ENCODE measurements around the gene FGB.

- TF ChIP-seq POLR2A (IDR thresholded peaks at IDR 0.05; ENCODE audit: low read depth, low read length), result no peak
- no peak for TF ChIP-seq POLR2AphosphoS5 (IDR thresholded peaks at IDR 0.05; ENCODE audit: low read depth, low read length)
Measured at GRCh38 chr4:154620111-154620510, 57.3 kb downstream of the FGB start.
